Stimulated activated CD4-positive, alpha-beta T cell treated with anti-CD3 and anti-CD28 coated beads, Interleukin-1b, Interleukin-23, amount 100 ng/mL, for 1 hour (primary cell): ENCODE data around the gene EMX2.
"Not testable (repeated sequence)": the region's sequence is repeated elsewhere in the genome, so short reads cannot be mapped to it uniquely, and the experiment has no call there.

ENCODE experiments used
- DNase-seq, 2 donors: peaks; one replicate each; pipeline ENCODE4 v3.0.0-alpha.2; 2020; ENCODE audit warnings: low read depth in 2 of 2

The EMX2 gene

GRCh38 chr10:117560942-117561341, 18.4 kb downstream of the EMX2 start:
- no peak for DNase-seq

- DNase-seq, result no peak
These were observed 19.7 kb downstream of the EMX2 start for GRCh38 chr10:117562220-117562619.

DNA sequence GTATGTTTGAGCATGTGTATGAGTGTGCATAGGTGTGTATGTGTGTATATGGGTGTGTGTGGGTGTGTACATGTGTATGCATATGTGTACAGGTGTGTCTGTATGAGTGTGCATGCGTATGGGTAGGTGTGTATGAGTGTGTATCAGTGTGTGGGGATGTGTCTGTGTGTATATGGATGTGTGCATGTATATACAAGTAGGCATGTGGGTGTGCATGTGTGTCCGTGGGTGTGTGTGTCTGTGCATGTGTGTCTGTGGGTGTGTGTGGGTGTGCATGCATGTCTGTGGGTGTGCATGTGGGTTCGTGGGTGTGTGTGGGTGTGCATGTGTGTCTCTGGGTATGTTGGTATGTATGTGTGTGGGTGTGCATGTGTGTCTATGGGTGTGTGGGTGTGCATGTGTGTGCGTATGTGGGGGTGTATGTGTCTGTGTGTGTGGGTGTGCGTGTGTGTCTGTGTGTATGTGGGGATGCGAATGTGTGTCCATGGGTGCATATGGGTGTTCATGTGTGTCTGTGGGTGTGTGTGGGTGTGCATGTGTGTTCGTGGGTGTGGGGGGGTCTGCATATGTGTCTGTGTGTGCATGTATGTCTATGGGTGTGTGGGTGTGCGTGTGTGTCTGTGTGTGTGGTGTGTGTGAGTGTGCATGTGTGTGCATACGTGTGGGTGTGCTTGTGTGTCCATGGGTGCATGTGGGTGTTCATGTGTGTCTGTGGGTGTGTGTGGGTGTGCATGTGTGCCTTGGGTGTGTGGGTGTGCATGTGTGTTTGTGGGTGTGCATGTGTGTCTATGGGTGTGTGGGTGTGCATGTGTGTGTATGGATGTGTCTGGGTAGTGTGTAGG, 20.6 kb downstream of the EMX2 start:
- DNase-seq, result no peak

GRCh38 chr10:117563780-117564179, 21.2 kb downstream of the EMX2 start:
- no peak for DNase-seq

GRCh38 chr10:117565068-117565467, 22.5 kb downstream of the EMX2 start:
- DNase-seq, result no peak

GRCh38 chr10:117568334-117568733, 25.8 kb downstream of the EMX2 start:
- no peak for DNase-seq

GRCh38 chr10:117569610-117570390, 27.3 kb downstream of the EMX2 start:
- no peak for DNase-seq

- no peak for DNase-seq
These were observed 28.3 kb downstream of the EMX2 start for GRCh38 chr10:117570880-117571279.

- DNase-seq, result no peak
These were observed 32.1 kb downstream of the EMX2 start for GRCh38 chr10:117574498-117575146.

GRCh38 chr10:117578490-117578889, 35.9 kb downstream of the EMX2 start:
- no peak for DNase-seq

- no peak for DNase-seq
These were observed 36.5 kb downstream of the EMX2 start for GRCh38 chr10:117578999-117579590.

DNA sequence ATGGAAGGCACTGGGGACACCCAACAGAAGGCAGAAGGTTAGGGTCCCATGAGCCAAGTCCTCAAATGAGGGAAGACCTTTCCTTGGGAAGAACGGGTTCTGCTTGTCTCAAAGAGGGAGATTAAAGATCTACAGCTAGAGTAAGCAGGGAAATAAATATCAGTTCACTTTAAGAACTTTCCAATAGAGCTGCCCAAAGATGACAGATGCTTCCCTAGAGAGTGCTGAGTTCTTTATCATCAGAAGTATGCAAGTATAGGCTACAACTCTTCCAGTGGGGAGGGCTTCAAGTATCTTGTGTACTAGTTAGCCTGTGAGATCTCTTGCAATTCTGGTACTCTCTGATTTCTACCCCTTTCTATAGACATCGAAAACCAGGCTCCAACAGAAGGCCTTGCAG, 39.4 kb downstream of the EMX2 start:
- no peak for DNase-seq

- not testable (repeated sequence) for DNase-seq
These were observed 42.3 kb downstream of the EMX2 start for GRCh38 chr10:117584831-117585230.

- DNase-seq, result no peak
These were observed 44.5 kb downstream of the EMX2 start for GRCh38 chr10:117587036-117587435.

- DNase-seq, result no peak
These were observed 47.7 kb downstream of the EMX2 start for GRCh38 chr10:117590101-117590875.

- DNase-seq, result no peak
These were observed 48.5 kb downstream of the EMX2 start for GRCh38 chr10:117591043-117591442.

DNA sequence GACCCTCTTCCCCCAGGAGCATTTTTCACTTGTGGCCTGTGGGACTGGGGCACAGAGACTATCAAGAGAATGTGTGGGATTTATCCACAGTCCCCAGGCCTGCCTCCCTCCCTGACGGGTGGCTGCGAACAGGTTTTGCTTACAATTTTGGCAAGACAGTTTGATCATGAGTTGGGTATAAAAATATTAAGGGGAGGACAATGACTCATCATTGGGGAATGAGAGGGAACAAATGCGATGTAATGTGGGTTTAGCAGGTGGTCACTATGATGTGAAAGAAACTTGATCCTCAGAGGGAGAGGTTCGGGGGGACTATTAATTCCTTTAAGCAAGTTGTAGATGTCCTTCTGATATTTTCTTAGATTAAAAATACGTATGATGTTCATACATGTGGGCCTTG, 52.2 kb downstream of the EMX2 start:
- DNase-seq, result no peak

GRCh38 chr10:117596706-117597105, 54.2 kb downstream of the EMX2 start:
- no peak for DNase-seq

DNA sequence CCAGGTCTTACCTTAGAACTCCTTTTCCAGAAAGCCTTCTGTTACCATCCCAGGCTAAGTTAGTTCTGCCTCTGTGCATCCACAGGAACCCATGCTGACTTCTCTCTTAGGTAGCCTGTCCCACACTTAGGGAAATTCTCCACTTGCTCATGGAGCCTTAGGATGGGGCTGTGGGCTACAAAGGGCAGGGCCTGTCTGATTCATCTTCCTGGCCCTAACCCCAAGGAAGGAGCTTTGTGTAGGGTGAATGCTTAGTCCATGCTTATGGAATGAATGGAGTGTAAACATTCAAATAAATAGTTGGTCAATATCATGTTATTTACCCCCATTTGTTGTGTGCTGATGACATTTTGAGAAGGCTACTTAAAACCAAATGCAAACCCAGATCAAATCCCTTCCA, 54.7 kb downstream of the EMX2 start:
- DNase-seq, result no peak
